ENCODE results near the gene CHTF8.

CHTF8 gene

GRCh38 chr16:69105501-69106361, 26.7 kb downstream of the CHTF8 start, which contains the start of gene HAS3:
Gene HAS3 (plus strand): TSS chr16:69105653. CDS start chr16:69109396, 3,743 bp downstream.
- in situ Hi-C loops (cut with HindIII; ENCODE audit: low sequenced_read_pairs), result no loop called here
- peak; percentile 57 for DNase-seq (ENCODE audit: low read depth)
- TF ChIP-seq, protein P1, sequence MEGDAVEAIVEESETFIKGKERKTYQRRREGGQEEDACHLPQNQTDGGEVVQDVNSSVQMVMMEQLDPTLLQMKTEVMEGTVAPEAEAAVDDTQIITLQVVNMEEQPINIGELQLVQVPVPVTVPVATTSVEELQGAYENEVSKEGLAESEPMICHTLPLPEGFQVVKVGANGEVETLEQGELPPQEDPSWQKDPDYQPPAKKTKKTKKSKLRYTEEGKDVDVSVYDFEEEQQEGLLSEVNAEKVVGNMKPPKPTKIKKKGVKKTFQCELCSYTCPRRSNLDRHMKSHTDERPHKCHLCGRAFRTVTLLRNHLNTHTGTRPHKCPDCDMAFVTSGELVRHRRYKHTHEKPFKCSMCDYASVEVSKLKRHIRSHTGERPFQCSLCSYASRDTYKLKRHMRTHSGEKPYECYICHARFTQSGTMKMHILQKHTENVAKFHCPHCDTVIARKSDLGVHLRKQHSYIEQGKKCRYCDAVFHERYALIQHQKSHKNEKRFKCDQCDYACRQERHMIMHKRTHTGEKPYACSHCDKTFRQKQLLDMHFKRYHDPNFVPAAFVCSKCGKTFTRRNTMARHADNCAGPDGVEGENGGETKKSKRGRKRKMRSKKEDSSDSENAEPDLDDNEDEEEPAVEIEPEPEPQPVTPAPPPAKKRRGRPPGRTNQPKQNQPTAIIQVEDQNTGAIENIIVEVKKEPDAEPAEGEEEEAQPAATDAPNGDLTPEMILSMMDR (IDR thresholded peaks at IDR 0.05; ENCODE audit: low read depth, low read length, missing control alignments), result peak; percentile 44

DNA sequence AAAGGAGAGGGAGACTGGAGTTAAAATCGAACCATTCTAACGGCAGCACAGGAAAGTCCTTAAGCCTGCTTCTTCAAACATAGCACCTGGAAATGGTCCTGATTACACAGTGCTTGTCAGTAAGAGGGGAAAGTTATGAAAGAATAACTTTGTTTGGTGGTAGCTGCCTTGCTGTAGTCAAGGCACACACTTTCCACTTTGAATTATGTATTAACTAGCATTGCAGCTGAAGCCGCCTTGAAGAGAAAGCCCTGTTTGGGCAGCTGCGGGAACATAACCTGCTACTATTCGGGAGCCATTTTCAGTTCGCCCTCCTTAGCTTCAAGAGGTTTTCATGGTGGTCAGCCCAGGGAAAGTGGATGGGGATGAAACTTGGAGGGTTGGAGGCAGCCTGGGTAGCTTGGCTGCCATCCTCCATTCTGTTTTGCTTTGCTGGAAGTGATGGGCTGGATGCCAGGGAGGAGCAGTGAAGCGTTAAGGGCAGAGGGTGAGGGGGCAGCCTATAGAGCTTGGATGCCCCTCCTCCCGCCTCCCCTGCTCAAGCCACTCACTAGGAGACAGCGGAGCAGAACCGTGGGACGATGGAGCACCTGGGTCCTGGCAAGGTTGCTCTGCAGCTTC, 32.2 kb downstream of the CHTF8 start:
- in situ Hi-C loops (cut with HindIII; ENCODE audit: low sequenced_read_pairs), result no loop called here
- DNase-seq (ENCODE audit: low read depth), result no peak
- TF ChIP-seq, protein P1 (IDR thresholded peaks at IDR 0.05; ENCODE audit: low read depth, low read length, missing control alignments), result no peak
- H3K4me3 ChIP-seq (ENCODE audit: low read depth, low read length), result no peak overlapping the region

More at GRCh38 chr16:69105501-69106361, 26.7 kb downstream of the CHTF8 start, which contains the start of gene HAS3:
- H3K4me3 ChIP-seq (ENCODE audit: low read depth, low read length), result peak within 1 kb of the TSS; percentile 55

DNA sequence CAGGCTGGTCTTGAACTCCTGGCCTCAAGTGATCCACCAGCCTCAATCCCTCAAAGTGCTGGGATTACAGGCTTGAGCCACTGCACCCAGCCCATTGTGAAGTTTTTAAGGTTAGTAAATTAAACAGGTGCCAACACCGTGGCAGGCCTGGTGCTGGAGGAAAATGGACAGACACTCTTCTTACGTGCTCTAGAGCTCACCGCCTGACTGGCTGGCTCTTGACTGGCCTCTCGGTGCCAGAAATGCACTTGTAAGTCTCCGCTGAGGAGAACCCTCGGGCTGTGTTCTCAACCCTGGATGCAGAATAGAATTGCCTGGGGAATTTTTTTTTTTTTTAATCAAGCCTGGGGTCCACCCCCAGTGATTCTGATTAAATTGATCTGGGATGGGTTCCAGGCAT, 37.2 kb downstream of the CHTF8 start:
- TF ChIP-seq, protein P1 (IDR thresholded peaks at IDR 0.05; ENCODE audit: low read depth, low read length, missing control alignments), result no peak
- in situ Hi-C loops (cut with HindIII; ENCODE audit: low sequenced_read_pairs), result no loop called here
- H3K4me3 ChIP-seq (ENCODE audit: low read depth, low read length), result no peak overlapping the region
- DNase-seq (ENCODE audit: low read depth), result no peak

- in situ Hi-C loops (cut with HindIII; ENCODE audit: low sequenced_read_pairs), result no loop called here
- no peak overlapping the region for H3K4me3 ChIP-seq (ENCODE audit: low read depth, low read length)
- DNase-seq (ENCODE audit: low read depth), result no peak
- TF ChIP-seq, protein P1 (IDR thresholded peaks at IDR 0.05; ENCODE audit: low read depth, low read length, missing control alignments), result no peak
Measured at GRCh38 chr16:69094501-69094900, 37.9 kb downstream of the CHTF8 start.

- in situ Hi-C loops (cut with HindIII; ENCODE audit: low sequenced_read_pairs), result no loop called here
- TF ChIP-seq, protein P1 (IDR thresholded peaks at IDR 0.05; ENCODE audit: low read depth, low read length, missing control alignments), result no peak
- no peak overlapping the region for H3K4me3 ChIP-seq (ENCODE audit: low read depth, low read length)
- no peak for DNase-seq (ENCODE audit: low read depth)
Measured at GRCh38 chr16:69093974-69094373, 38.4 kb downstream of the CHTF8 start.

DNA sequence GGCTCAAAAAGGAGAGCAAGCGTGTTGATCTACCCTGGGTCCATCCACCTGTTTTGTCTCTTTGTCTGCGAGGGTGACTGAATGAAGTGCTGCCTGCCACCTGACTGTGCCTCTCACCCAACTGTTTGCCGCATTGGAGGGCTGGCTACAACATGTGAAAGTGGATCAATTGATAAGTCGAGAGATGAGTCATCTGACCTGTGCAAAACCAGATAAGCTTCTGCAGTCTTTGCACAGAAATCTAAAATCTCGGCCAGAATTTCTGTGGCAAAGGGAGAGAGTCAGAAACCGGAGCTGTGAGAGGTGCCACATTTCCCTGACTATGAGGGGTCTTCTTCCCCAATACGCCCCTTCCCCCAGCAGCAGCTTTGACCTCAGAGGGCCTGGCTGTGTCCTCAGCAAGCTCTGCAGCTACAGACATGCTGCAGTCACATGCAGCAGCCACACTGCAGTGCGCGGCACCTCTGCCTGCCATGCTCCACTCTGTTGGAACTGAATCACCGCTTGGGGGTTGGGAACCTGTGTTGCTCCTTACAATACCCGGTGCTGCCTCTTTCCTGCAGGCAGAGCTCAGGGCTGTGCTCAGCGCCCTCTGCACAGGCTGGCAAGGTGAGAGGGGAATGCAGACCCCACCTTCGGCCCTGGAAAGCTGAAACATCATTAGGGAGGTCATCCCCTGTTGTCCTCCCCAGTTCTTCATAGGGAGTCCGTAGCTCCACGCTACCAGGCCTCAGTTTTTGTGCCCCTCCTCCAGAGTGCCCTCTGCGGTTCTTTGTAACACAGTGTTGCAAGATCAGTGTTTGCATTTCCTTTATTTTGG, 43.1 kb downstream of the CHTF8 start:
- TF ChIP-seq, protein P1 (IDR thresholded peaks at IDR 0.05; ENCODE audit: low read depth, low read length, missing control alignments), result no peak
- no peak for DNase-seq (ENCODE audit: low read depth)
- no peak overlapping the region for H3K4me3 ChIP-seq (ENCODE audit: low read depth, low read length)

More for the DNA sequence above, 43.1 kb downstream of the CHTF8 start:
- in situ Hi-C loops (cut with HindIII; ENCODE audit: low sequenced_read_pairs), result loop anchor here (5.0 kb wide), 1 partner anchor 57 kb away; no protein-coding TSS in a partner anchor
